ENCODE data around the gene ARHGEF25. TPM values are rescaled to one million over a fixed set of nuclear protein-coding genes. Genes with fewer than 3 reads are reported as not detected.
A peak's percentile ranks its signal among the peaks of the same experiment; 100 is the strongest.
"Not testable (repeated sequence)": the region's sequence is repeated elsewhere in the genome, so short reads cannot be mapped to it uniquely, and the experiment has no call there.

Gene ARHGEF25
- total and polyA plus RNA-seq, 12 donors = 5.0 to 49.2 (median 9.0) TPM

DNA sequence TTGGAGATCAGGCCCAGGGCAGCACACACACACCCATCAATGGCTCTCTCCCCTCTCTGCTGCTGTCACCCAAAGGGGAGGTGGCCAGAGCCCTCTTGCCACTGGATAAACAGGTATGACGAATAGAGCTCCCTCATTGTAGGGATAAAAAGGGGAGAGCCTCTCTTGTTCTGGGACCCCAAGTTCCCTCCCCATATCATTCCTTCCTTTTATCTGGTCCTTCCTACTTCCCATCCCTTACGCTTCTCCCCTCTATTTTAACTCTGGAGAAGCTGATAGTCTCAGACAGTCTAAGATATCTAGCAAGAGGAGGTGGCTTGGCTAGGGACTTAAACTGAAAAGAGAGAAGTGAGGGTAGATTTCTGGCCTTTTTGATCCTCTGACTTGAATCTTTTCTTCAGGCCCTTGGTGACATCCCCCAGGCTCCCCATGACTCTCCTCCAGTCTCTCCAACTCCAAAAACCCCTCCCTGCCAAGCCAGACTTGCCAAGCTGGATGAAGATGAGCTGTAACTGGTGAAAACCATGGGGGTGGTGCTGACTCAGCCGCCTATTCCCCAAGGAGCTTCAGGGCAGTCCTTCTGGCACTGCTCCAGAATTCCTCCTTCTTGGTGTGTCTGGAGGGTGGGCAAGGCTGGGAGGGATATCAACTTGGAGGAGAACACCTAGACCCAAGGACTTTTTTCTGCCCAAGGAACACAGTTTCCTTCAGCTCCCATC lies 5.3 kb downstream of the ARHGEF25 start:
- peaks cover 7 to 82% (median 30%) of the 10 kb centered on the region in 9 donors for H3K4me1 ChIP-seq
- peaks cover 11 to 82% (median 23%) of the 10 kb centered on the region in 7 donors for H3K27me3 ChIP-seq
- intact Hi-C loops (cut with DNase I) = no loop called here
- H3K4me3 ChIP-seq = peak overlapping the region in 9 of 10 donors; percentile 14 to 60 (median 32)
- ATAC-seq (no peak), DNase-seq (no peak)
- WGBS, 2 donors = 71 to 77% methylated on average over 3 of the region's 3 CpGs
- TF ChIP-seq, protein P1, sequence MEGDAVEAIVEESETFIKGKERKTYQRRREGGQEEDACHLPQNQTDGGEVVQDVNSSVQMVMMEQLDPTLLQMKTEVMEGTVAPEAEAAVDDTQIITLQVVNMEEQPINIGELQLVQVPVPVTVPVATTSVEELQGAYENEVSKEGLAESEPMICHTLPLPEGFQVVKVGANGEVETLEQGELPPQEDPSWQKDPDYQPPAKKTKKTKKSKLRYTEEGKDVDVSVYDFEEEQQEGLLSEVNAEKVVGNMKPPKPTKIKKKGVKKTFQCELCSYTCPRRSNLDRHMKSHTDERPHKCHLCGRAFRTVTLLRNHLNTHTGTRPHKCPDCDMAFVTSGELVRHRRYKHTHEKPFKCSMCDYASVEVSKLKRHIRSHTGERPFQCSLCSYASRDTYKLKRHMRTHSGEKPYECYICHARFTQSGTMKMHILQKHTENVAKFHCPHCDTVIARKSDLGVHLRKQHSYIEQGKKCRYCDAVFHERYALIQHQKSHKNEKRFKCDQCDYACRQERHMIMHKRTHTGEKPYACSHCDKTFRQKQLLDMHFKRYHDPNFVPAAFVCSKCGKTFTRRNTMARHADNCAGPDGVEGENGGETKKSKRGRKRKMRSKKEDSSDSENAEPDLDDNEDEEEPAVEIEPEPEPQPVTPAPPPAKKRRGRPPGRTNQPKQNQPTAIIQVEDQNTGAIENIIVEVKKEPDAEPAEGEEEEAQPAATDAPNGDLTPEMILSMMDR (IDR thresholded peaks at IDR 0.05) = no peak
- H3K27ac ChIP-seq = peak overlapping the region in 6 of 10 donors; percentile 61 to 81 (median 70)
- no peaks in the 10 kb centered on the region for H3K9me3 ChIP-seq
- H3K36me3 ChIP-seq = peaks cover 0 to 28% (median 6%) of the 10 kb centered on the region in 9 donors

DNA sequence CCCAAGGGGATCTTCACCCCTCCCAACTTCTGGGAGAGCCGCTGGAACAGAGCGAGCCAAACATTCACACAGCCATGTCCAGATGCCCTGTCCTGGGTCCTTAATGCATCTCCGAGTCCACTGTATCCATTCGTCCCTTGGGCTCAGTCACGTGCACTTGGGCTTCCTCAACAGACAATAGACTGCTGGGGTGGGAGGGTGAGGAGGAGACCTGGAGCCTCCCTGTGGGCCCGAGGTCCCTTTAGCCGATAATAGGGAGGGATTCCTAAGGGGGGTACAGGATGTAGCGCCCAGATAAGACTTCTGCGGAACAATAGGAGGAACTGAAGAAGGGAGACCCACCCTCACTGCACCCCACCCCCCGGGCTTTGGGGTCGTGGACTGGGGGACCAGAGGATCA lies 6.7 kb downstream of the ARHGEF25 start:
- WGBS, 2 donors = 46 to 60% methylated on average over 11 of the region's 11 CpGs
- TF ChIP-seq, protein P1 (IDR thresholded peaks at IDR 0.05) = no peak
- Histone ChIP-seq H3K9me3 (no peaks in the 10 kb centered on the region), H3K36me3 (peaks cover 0 to 28% (median 6%) of the 10 kb centered on the region in 9 donors), H3K4me3 (peak overlapping the region in 9 of 10 donors; percentile 14 to 60 (median 35)), H3K4me1 (peaks cover 9 to 79% (median 30%) of the 10 kb centered on the region in 9 donors), H3K27ac (peak overlapping the region in 8 of 10 donors; percentile 36 to 81 (median 68)), H3K27me3 (peaks cover 11 to 82% (median 35%) of the 10 kb centered on the region in 7 donors)
- DNase-seq (peak; percentile 33 to 55), ATAC-seq (peak; percentile 16 to 72 (median 58))
- intact Hi-C loops (cut with DNase I) = no loop called here

DNA sequence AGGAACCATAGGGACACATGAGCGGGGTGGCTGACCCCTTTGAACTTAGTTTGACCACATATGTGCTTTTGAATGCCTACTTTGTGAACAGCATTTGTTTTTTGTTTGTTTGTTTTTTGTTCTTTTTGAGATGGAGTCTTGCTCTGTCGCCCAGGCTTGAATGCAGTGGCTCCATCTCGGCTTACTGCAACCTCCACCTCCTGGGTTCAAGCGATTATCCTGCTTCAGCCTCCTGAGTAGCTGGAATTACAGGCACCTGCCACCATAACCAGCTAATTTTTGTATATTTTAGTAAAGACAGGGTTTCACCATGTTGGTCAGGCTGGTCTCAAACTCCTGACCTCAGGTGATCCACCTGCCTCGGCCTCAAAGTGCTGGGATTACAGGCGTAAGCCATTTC lies 7.2 kb downstream of the ARHGEF25 start:
- H3K9me3 ChIP-seq; intact Hi-C loops (cut with DNase I); DNase-seq; ATAC-seq: not testable (repeated sequence)
- peaks cover 11 to 82% (median 39%) of the 10 kb centered on the region in 7 donors for H3K27me3 ChIP-seq
- peak overlapping the region in 8 of 10 donors; percentile 36 to 81 (median 67) for H3K27ac ChIP-seq
- peaks cover 9 to 75% (median 30%) of the 10 kb centered on the region in 9 donors for H3K4me1 ChIP-seq
- WGBS, 2 donors = 85 to 95% methylated on average over 6 of the region's 6 CpGs
- peaks cover 0 to 28% (median 6%) of the 10 kb centered on the region in 9 donors for H3K36me3 ChIP-seq
- H3K4me3 ChIP-seq = peak overlapping the region in 3 of 10 donors; percentile 47 to 60 (median 54)

DNA sequence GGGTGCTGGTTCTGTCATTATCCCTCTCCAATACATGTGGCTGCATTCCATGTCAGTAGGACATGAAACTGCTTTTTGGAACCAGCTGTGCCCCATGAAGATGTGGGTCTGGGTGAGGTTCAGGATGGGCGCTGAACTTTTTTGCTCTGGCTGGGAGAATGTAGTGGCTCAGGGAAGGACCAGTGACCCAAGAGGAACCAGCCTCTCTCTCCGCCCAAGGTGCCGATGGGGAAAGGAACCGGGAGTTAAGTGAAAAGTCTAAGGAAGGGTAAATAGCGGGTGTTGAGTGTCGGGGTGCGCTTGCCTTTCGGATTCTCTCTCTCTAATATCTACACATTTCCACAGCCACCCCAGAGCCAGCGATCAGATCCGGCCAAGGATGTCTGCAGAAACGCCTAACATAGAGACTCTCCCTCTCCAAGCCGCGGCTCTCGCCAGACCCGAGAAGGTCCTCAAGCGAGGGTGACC lies 7.8 kb downstream of the ARHGEF25 start:
- intact Hi-C loops (cut with DNase I) = no loop called here
- peak in 3 of 8 donors; percentile 25 to 60 (median 55) for ATAC-seq
- no peak for DNase-seq
- Histone ChIP-seq H3K4me3 (peak overlapping the region in 7 of 10 donors; percentile 20 to 60 (median 54)), H3K4me1 (peaks cover 9 to 70% (median 29%) of the 10 kb centered on the region in 9 donors), H3K27ac (peak overlapping the region in 7 of 10 donors; percentile 41 to 81 (median 73)), H3K27me3 (peaks cover 11 to 82% (median 42%) of the 10 kb centered on the region in 7 donors), H3K9me3 (no peaks in the 10 kb centered on the region), H3K36me3 (peaks cover 0 to 28% (median 6%) of the 10 kb centered on the region in 9 donors)
- WGBS, 2 donors = 54 to 56% methylated on average over 16 of the region's 16 CpGs
- TF ChIP-seq, protein P1 (IDR thresholded peaks at IDR 0.05) = no peak

All from heart right ventricle (tissue), 16 donors.